Prostate gland (tissue), 2 donors: ENCODE results near the gene SLC2A6.

ENCODE experiments used
- POLR2A ChIP-seq: fragments of 450-650 bp; IDR thresholded peaks from one replicate; pipeline ENCODE4 v1.6.1; 2016; ENCODE audit warnings: antibody characterized with exemption, mild to moderate bottlenecking
- TF ChIP-seq, protein P1 (sequence below), 4 experiments: fragments of 200-600 bp in 2 of 4; fragments of 450-650 bp in 2 of 4; sonication (generic) in 2 of 4; IDR thresholded peaks; 1 replicate in 3 of 4; 2 replicates in 1 of 4; pipeline ENCODE4 v1.5.1; 2016 to 2019; ENCODE audit warnings: antibody characterized with exemption in 4 of 4, mild to moderate bottlenecking in 2 of 4, moderate library complexity in 2 of 4

DNA sequence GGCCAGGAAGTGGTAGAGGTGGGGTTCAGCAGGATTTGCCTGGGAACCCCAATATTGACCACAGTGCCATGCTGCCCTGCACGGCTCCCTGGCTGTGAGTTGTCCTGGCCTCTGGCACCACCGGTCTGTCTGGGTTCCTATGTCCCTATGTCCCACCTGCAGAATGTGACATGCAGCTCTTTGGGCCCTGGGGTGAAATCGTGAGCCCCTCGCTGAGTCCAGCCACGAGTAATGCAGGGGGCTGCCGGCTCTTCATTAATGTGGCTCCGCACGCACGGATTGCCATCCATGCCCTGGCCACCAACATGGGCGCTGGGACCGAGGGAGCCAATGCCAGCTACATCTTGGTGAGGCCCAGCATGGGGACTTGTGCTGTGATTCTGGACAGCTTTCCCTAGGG, 21.2 kb downstream of the SLC2A6 start:
- TF ChIP-seq, protein P1, sequence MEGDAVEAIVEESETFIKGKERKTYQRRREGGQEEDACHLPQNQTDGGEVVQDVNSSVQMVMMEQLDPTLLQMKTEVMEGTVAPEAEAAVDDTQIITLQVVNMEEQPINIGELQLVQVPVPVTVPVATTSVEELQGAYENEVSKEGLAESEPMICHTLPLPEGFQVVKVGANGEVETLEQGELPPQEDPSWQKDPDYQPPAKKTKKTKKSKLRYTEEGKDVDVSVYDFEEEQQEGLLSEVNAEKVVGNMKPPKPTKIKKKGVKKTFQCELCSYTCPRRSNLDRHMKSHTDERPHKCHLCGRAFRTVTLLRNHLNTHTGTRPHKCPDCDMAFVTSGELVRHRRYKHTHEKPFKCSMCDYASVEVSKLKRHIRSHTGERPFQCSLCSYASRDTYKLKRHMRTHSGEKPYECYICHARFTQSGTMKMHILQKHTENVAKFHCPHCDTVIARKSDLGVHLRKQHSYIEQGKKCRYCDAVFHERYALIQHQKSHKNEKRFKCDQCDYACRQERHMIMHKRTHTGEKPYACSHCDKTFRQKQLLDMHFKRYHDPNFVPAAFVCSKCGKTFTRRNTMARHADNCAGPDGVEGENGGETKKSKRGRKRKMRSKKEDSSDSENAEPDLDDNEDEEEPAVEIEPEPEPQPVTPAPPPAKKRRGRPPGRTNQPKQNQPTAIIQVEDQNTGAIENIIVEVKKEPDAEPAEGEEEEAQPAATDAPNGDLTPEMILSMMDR (IDR thresholded peaks at IDR 0.05) = no peak
- TF ChIP-seq POLR2A = no peak
